HG03558 (cell line): Measurements from ENCODE around the gene AGL.
"Not testable (repeated sequence)": the region's sequence is repeated elsewhere in the genome, so short reads cannot be mapped to it uniquely, and the experiment has no call there.

Experiments used
- ATAC-seq: cut with Tn5 transposase; IDR thresholded peaks from one replicate; pipeline ENCODE4 v1.9.1; 2021; ENCODE audit warnings: moderate number of reproducible peaks; ENCODE audit not compliant: unreplicated experiment; ENCODE audit errors: extremely low read depth

The AGL gene

GRCh38 chr1:99850459-99851291, 514 bp downstream of the AGL start:
- ATAC-seq, result peak; percentile 8

- no peak for ATAC-seq
Measured at GRCh38 chr1:99851850-99852454, 1.8 kb downstream of the AGL start.

GRCh38 chr1:99852648-99853047, 2.5 kb downstream of the AGL start:
- ATAC-seq, result no peak

DNA sequence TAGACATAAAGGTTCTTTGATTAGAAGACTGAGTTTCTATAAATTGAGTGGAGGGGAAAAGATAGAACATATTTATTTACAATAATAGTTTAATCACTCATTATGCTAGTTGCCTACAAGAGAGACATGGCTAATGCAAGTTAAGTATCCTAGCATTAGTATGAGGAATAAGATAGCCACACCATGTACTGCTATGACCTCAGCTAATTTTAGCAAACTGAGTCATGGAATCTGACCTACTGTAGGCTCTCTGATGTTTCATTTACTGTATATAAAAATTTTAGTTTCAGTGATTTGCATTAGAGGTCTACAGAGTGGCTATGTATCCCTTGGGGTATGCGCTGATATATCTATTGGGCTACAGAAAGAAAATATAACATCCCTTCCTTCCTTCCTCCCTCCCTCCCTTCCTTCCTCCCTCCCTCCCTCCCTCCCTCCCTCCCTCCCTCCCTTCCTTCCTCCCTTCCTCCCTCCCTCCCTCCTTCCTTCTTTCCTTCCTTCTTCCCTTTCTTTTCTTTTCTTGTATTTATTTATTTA, 5.8 kb downstream of the AGL start:
- ATAC-seq, result no peak

DNA sequence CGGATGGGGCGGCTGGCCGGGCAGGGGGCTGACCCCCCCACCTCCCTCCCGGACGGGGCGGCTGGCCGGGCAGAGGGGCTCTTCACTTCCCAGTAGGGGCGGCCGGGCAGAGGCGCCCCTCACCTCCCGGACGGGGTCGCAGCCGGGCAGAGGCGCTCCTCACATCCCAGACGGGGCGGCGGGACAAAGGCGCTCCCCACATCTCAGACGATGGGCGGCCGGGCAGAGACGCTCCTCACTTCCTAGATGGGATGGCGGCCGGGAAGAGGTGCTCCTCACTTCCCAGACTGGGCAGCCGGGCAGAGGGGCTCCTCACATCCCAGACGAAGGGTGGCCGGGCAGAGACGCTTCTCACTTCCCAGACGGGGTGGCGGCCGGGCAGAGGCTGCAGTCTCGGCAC, 6.9 kb downstream of the AGL start:
- not testable (repeated sequence) for ATAC-seq

- ATAC-seq, result no peak
Measured at GRCh38 chr1:99858286-99858685, 8.1 kb downstream of the AGL start.

DNA sequence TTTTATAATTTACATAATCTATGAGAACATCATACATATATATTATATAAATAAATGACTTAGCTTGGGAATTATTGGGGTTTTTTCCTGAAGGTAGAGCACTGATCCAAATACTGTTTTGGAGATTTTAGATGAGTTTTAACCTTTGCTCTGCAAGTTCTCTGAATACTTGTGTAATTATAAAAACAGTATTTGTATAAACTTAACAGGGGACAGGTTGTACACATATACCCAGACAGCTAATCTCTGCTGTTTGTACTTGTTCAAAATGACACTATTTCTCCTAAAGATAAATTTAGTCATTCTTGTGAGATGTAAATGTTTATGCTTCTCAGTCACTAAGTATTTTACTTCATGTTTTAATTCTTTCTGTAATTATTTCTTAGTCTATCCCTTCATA, 8.7 kb downstream of the AGL start:
- ATAC-seq, result no peak

DNA sequence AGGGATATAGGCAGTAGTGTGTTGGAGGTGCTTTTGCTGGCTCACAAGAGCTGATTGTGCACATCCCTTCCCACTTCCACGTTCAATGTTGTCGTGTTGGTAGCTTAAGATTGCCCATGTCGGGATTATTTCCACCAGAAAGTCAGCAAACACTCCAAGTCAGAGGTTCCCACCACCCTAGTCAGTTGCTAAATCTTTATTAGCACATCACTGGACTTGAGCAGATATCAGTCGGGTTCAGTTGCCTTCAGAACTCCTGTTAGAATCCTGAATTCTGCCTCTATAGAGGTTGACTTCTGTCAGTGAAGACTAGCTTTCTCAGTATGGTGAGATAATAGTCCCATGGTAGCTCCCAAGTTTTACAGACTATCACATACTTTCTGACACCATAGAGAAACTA, 10.5 kb downstream of the AGL start:
- no peak for ATAC-seq

- ATAC-seq, result no peak
Measured at GRCh38 chr1:99867682-99868081, 17.5 kb downstream of the AGL start.

GRCh38 chr1:99869304-99869703, 19.1 kb downstream of the AGL start:
- no peak for ATAC-seq

DNA sequence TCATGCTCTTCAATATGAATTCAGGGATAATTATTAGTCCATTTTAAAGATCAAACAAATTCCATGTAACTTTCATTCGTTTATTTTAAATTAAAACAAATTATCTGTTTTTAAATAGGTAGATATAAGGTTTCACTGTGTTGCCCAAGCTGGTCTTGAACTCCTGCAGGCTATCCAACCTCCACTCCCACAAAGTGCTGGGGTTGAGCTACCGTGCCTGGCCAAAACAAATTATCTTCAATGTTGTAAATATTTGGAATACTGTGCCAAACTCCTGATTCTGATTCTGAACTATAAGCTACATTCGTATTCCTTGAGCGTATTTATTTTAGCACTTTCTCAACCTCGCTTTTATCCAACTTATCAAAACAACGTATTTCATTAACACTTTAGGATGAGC, 19.6 kb downstream of the AGL start:
- no peak for ATAC-seq

DNA sequence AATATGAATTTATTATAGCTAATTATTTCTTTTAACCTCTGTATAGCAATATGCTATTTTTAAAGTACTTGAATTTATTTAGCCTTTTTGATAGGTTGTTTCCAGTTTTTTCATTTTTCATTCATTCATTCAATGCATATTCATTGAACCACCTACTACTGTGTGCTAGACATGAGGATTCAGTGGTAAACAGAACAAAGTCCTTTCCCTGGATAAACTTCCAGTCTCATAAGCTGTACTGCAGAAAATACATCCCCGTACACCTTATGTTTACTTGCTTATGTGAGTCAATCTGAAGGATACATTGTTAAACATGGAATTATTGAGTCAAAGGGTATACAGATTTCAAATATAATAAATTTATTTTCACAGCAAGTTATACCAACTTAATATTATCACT, 21.9 kb downstream of the AGL start:
- ATAC-seq, result no peak

- ATAC-seq, result no peak
Measured at GRCh38 chr1:99877568-99877967, 27.4 kb downstream of the AGL start.

GRCh38 chr1:99886179-99886578, 36.0 kb downstream of the AGL start:
- ATAC-seq, result no peak

- ATAC-seq, result no peak
Measured at GRCh38 chr1:99886841-99887240, 36.7 kb downstream of the AGL start.

- ATAC-seq, result no peak
Measured at GRCh38 chr1:99887890-99888289, 37.7 kb downstream of the AGL start.

- ATAC-seq, result no peak
Measured at GRCh38 chr1:99891997-99892396, 41.8 kb downstream of the AGL start.

DNA sequence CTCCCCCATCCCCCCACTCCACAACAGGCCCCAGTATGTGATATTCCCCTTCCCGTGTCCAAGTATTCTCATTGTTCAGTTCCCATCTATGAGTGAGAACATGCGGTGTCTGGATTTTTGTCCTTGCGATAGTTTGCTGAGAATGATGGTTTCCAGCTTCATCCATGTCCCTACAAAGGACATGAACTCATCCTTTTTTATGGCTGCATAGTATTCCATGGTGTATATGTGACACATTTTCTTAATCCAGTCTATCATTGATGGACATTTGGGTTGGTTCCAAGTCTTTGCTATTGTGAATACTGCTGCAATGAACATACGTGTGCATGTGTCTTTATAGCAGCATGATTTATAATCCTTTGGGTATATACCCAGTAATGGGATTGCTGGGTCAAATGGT, 53.1 kb downstream of the AGL start:
- ATAC-seq, result not testable (repeated sequence)

- no peak for ATAC-seq
Measured at GRCh38 chr1:99906535-99906934, 56.4 kb downstream of the AGL start.

DNA sequence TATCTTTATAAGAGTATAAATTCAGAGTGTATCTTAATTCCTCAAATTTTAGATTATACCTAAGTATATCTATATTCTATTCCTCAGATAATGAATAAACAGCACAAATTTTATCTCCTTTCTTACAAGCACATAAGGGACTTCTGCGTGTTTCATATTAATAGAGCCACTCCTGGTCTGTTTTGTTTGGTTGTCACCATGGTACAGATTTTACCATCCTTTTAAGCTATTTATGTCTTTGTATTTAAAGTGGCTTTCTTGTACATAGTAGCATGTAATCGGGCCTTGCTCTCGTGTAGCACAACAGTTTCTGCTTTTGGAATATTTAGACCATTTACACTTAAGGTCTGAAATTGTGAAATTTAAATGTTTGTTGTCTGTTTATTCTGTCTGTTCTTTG, 67.1 kb downstream of the AGL start:
- no peak for ATAC-seq

GRCh38 chr1:99919220-99919619, 69.1 kb downstream of the AGL start:
- no peak for ATAC-seq

DNA sequence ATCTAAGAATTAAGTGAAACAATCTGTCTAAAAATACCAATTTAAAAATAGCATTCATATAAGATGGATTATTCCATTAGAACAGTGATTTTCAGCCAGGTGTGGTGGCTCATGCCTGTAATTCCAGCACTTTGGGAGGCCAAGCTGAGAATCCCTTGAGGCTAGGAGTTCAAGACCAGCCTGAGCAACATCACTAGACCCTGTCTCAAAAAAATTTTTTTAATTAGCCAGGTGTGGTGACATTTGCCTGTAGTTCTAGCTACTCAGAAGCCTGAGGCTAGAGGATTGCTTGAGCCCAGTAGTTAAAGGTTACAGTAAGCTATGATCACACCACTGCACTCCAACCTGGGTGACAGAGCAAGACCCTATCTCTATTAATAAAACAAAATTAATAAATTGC, 84.6 kb downstream of the AGL start:
- no peak for ATAC-seq
